Measurements from ENCODE around the gene ZNF236.

- no peak for TF ChIP-seq CTCF (conservative IDR thresholded peaks at IDR 0.05)
- TF ChIP-seq ZFX (IDR thresholded peaks at IDR 0.05): no peak
Observed at GRCh38 chr18:76824145-76824676, 1.9 kb downstream of the ZNF236 start.
